CD14-positive monocyte (primary cell): Measurements from ENCODE around the gene TMEM255A. TPM values are rescaled to one million over a fixed set of nuclear protein-coding genes. Genes with fewer than 3 reads are reported as not detected.

Experiments used
- DNase-seq, 3 donors: peaks; one replicate each; pipeline ENCODE4 v3.0.0-alpha.2; 2011 to 2022
- H2AFZ ChIP-seq: 2 replicates; pipeline ENCODE4 v1.6.0; 2012; ENCODE audit warnings: mild to moderate bottlenecking, low read depth, low read length, inconsistent platforms; ENCODE audit not compliant: insufficient read depth, poor library complexity, severe bottlenecking
- H3K27ac ChIP-seq, 2 donors: 1 replicate in 1 of 2; 2 replicates in 1 of 2; pipeline ENCODE4 v1.5.1; 2012 to 2013; ENCODE audit warnings: low read length in 2 of 2, control low read depth in 1 of 2, inconsistent platforms in 1 of 2, low read depth in 1 of 2, mild to moderate bottlenecking in 1 of 2
- H3K27me3 ChIP-seq, 2 donors: one replicate each; pipeline versions ENCODE4 v1.6.0 to v1.6.1; 2011 to 2013; ENCODE audit warnings: low read length in 2 of 2; ENCODE audit not compliant: control insufficient read depth in 2 of 2, insufficient read depth in 2 of 2
- H3K36me3 ChIP-seq, 2 donors: replicated peaks in 1 of 2; 1 replicate in 1 of 2; 2 replicates in 1 of 2; pipeline versions ENCODE4 v1.5.1 to v1.6.1; 2012 to 2013; ENCODE audit warnings: low read length in 2 of 2, control low read depth in 1 of 2, inconsistent platforms in 1 of 2, mild to moderate bottlenecking in 1 of 2; ENCODE audit not compliant: insufficient read depth in 2 of 2, control insufficient read depth in 1 of 2
- H3K4me1 ChIP-seq, 2 donors: 1 replicate in 1 of 2; 2 replicates in 1 of 2; pipeline versions ENCODE4 v1.5.1 to v1.6.1; 2012 to 2013; ENCODE audit warnings: low read length in 2 of 2, control low read depth in 1 of 2, inconsistent platforms in 1 of 2, mild to moderate bottlenecking in 1 of 2, moderate library complexity in 1 of 2; ENCODE audit not compliant: insufficient read depth in 2 of 2, control insufficient read depth in 1 of 2
- H3K4me2 ChIP-seq: replicated peaks from 2 replicates; pipeline ENCODE3; 2012; ENCODE audit warnings: low read length, moderate library complexity, mild to moderate bottlenecking; ENCODE audit not compliant: poor library complexity, severe bottlenecking; ENCODE audit errors: extremely low read depth
- H3K4me3 ChIP-seq, 3 experiments: fragments of 200-600 bp in 1 of 3; sonication (generic) in 1 of 3; replicated peaks in 1 of 3; 1 replicate in 2 of 3; 2 replicates in 1 of 3; pipeline ENCODE4 v1.5.1; 2011 to 2013; ENCODE audit warnings: low read length in 3 of 3, mild to moderate bottlenecking in 3 of 3, control low read depth in 2 of 3, low read depth in 2 of 3, inconsistent platforms in 1 of 3, moderate library complexity in 1 of 3
- H3K79me2 ChIP-seq: 2 replicates; pipeline ENCODE4 v1.6.0; 2012; ENCODE audit warnings: mild to moderate bottlenecking, control low read depth, inconsistent platforms, low read length, moderate library complexity; ENCODE audit not compliant: insufficient read depth
- H3K9ac ChIP-seq: 2 replicates; pipeline ENCODE4 v1.6.0; 2017; ENCODE audit warnings: low read length, mild to moderate bottlenecking; ENCODE audit not compliant: insufficient read depth, poor library complexity, severe bottlenecking
- H3K9me3 ChIP-seq, 2 donors: replicated peaks in 1 of 2; 1 replicate in 1 of 2; 2 replicates in 1 of 2; pipeline versions ENCODE4 v1.5.1 to v1.6.1; 2012 to 2013; ENCODE audit warnings: low read length in 2 of 2, control low read depth in 1 of 2; ENCODE audit not compliant: control insufficient read depth in 1 of 2, insufficient read depth in 1 of 2
- H4K20me1 ChIP-seq: 2 replicates; pipeline ENCODE4 v1.6.0; 2012; ENCODE audit warnings: mild to moderate bottlenecking, low read length, control low read depth, moderate library complexity; ENCODE audit not compliant: insufficient read depth
- H3K27ac Mint-ChIP-seq, 7 donors: one replicate each; pipeline ENCODE4 v1.8.0; 2020; ENCODE audit warnings: mild to moderate bottlenecking in 7 of 7, mixed read lengths in 7 of 7, moderate library complexity in 6 of 7, inconsistent platforms in 2 of 7
- H3K27me3 Mint-ChIP-seq, 3 donors: one replicate each; pipeline ENCODE4 v1.8.0; 2021 to 2022; ENCODE audit warnings: low read depth in 3 of 3, mild to moderate bottlenecking in 3 of 3, mixed read lengths in 3 of 3, moderate library complexity in 3 of 3, inconsistent platforms in 1 of 3
- H3K36me3 Mint-ChIP-seq, 2 donors: one replicate each; pipeline ENCODE4 v1.8.0; 2020; ENCODE audit warnings: mixed read lengths in 2 of 2, inconsistent platforms in 1 of 2, mild to moderate bottlenecking in 1 of 2
- H3K4me1 Mint-ChIP-seq: one replicate; pipeline ENCODE4 v1.8.0; 2020; ENCODE audit warnings: mild to moderate bottlenecking, mixed read lengths
- H3K4me3 Mint-ChIP-seq, 2 donors: one replicate each; pipeline ENCODE4 v1.8.0; 2020; ENCODE audit warnings: mild to moderate bottlenecking in 2 of 2, mixed read lengths in 2 of 2, moderate library complexity in 1 of 2
- H3K9me3 Mint-ChIP-seq, 7 donors: one replicate each; pipeline ENCODE4 v1.8.0; 2020 to 2022; ENCODE audit warnings: mixed read lengths in 7 of 7, mild to moderate bottlenecking in 6 of 7, moderate library complexity in 6 of 7, inconsistent platforms in 2 of 7
- WGBS: methylation state at CpG from one replicate; pipeline ENCODE4 v1.1.5; 2013; ENCODE audit warnings: missing lambda C conversion rate; ENCODE audit not compliant: insufficient coverage; 5-methylcytosine and 5-hydroxymethylcytosine counted together
- intact Hi-C, 2 donors: fragments of 100-400 bp; cut with micrococcal nuclease; formaldehyde crosslinking; loops; one replicate each; pipeline versions ENCODE4 v1.15.0 to v1.15.1; 2023
- polyA plus RNA-seq, 3 donors: library from polyadenylated mRNA; depleted of rRNA in 1 of 3; unstranded in 2 of 3; stranded (reverse) in 1 of 3; fragments of 300-500 nt in 2 of 3; fragments of >200 nt in 1 of 3; fragmentation: Illumina TruSeq in 2 of 3; gene quantifications; 1 replicate in 2 of 3; 2 replicates in 1 of 3; pipeline ENCODE4 v1.2.3, GENCODE V29; 2012 to 2021
- TF ChIP-seq, protein P1 (sequence below): fragments of 200-600 bp; IDR thresholded peaks from one replicate; pipeline ENCODE4 v1.8.0; 2022; ENCODE audit warnings: antibody characterized with exemption, mild to moderate bottlenecking

Gene TMEM255A
- polyA plus RNA-seq, 3 donors, result 0.10 to 1.2 (median 0.51) TPM

DNA sequence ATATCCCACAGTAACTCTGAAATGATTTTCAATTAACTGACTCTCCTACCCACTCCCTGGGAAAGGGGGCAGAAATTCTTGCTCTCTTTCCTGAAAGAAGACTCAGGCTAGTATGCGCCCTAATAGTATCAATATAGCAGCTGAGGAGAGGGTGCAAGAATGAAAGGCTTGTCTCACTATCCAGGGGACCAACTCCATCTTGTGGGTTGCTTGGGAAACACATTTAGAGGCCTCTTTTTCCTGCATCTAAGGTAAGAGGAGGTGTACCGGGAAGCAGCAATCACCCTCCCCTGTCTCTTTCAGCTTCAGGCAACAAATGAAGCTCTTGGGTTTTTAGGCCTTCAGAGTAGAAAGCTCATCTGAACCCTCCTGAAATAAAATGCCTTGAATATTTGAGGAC is 11.3 kb downstream of the TMEM255A start:
- Histone ChIP-seq H3K27me3 (no peaks in the 10 kb centered on the region), H3K4me2 (no peak overlapping the region), H3K4me1 (peaks cover 31 to 35% of the 10 kb centered on the region in 2 donors), H3K9ac (no peak overlapping the region), H3K27ac (no peak overlapping the region), H3K36me3 (no peaks in the 10 kb centered on the region), H3K4me3 (no peak overlapping the region), H4K20me1 (no peaks in the 10 kb centered on the region), H3K79me2 (no peaks in the 10 kb centered on the region), H3K9me3 (no peaks in the 10 kb centered on the region), H2AFZ (no peak overlapping the region)
- TF ChIP-seq, protein P1, sequence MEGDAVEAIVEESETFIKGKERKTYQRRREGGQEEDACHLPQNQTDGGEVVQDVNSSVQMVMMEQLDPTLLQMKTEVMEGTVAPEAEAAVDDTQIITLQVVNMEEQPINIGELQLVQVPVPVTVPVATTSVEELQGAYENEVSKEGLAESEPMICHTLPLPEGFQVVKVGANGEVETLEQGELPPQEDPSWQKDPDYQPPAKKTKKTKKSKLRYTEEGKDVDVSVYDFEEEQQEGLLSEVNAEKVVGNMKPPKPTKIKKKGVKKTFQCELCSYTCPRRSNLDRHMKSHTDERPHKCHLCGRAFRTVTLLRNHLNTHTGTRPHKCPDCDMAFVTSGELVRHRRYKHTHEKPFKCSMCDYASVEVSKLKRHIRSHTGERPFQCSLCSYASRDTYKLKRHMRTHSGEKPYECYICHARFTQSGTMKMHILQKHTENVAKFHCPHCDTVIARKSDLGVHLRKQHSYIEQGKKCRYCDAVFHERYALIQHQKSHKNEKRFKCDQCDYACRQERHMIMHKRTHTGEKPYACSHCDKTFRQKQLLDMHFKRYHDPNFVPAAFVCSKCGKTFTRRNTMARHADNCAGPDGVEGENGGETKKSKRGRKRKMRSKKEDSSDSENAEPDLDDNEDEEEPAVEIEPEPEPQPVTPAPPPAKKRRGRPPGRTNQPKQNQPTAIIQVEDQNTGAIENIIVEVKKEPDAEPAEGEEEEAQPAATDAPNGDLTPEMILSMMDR, result no peak
- no peak for DNase-seq
- WGBS, result no CpG with 5 or more reads among the region's 2 CpGs
- Mint-ChIP-seq H3K4me3 (no peak overlapping the region), H3K9me3 (no peaks in the 10 kb centered on the region), H3K4me1 (peaks cover 34% of the 10 kb centered on the region), H3K27ac (no peak overlapping the region), H3K36me3 (no peaks in the 10 kb centered on the region), H3K27me3 (peaks cover 0 to 7% (median 0%) of the 10 kb centered on the region in 3 donors)
- intact Hi-C loops, result loop anchor here in 1 of 2 donors (10.0 kb wide), 1 partner anchor 165 kb away; the partner anchor contains the start of gene LAMP2

DNA sequence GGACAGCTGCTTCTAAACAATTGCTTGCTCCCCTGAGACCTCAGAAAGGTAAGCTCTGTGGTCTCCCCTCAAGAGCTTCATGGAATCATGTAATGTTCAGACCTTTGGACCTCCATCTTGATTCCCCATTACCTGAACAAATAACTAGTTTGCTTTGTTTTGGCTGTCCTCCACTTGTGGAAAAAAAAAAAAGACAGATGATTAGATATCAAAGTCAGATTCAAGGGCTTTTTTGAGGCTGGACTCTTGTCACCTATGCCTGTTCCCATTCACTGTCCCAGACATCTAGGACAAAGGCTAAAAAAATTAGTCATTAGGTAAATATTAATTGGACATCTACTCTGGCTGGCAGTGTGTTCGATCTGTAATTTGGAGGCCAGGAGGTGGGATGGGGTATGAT is 13.3 kb downstream of the TMEM255A start:
- no CpG with 5 or more reads among the region's 1 CpG for WGBS
- H3K36me3 ChIP-seq, result no peaks in the 10 kb centered on the region

More for the DNA sequence above, 13.3 kb downstream of the TMEM255A start:
- no peak overlapping the region for H3K27ac Mint-ChIP-seq
- H3K4me3 Mint-ChIP-seq, result no peak overlapping the region
- H3K27me3 Mint-ChIP-seq, result peaks cover 0 to 7% (median 0%) of the 10 kb centered on the region in 3 donors
- H3K9me3 Mint-ChIP-seq, result no peaks in the 10 kb centered on the region
- H3K4me1 Mint-ChIP-seq, result peaks cover 19% of the 10 kb centered on the region
- H3K4me3 ChIP-seq, result no peak overlapping the region
- no peak for DNase-seq
- no peaks in the 10 kb centered on the region for H3K36me3 Mint-ChIP-seq
- H3K9me3 ChIP-seq, result no peaks in the 10 kb centered on the region
- no peak overlapping the region for H3K4me2 ChIP-seq
- no peaks in the 10 kb centered on the region for H3K79me2 ChIP-seq
- H3K27ac ChIP-seq, result no peak overlapping the region
- no peak overlapping the region for H2AFZ ChIP-seq
- no peaks in the 10 kb centered on the region for H3K27me3 ChIP-seq
- H3K9ac ChIP-seq, result no peak overlapping the region
- intact Hi-C loops, result no loop called here
- H4K20me1 ChIP-seq, result no peaks in the 10 kb centered on the region
- TF ChIP-seq, protein P1, result no peak
- H3K4me1 ChIP-seq, result peaks cover 12 to 17% of the 10 kb centered on the region in 2 donors
